OCI-LY1 (cell line): ENCODE data around the gene PCSK5.

Experiments used
- H2AFZ ChIP-seq: fragments of 200-600 bp; sonication (generic), shearing (Covaris generic); 2 replicates; pipeline ENCODE4 v1.6.0; 2014; ENCODE audit warnings: antibody characterized with exemption, mild to moderate bottlenecking, low read length
- H3F3A ChIP-seq: fragments of 200-600 bp; sonication (generic), shearing (Covaris generic); 2 replicates; pipeline ENCODE4 v1.6.0; 2014; ENCODE audit warnings: mild to moderate bottlenecking, antibody characterized with exemption, low read length, moderate library complexity; ENCODE audit not compliant: insufficient read depth
- H3K27ac ChIP-seq: fragments of 200-600 bp; sonication (generic); 2 replicates; pipeline ENCODE4 v1.5.1; 2014; ENCODE audit warnings: low read length, mixed run types, mild to moderate bottlenecking, low read depth; ENCODE audit not compliant: poor library complexity, severe bottlenecking
- H3K27me3 ChIP-seq: fragments of 200-600 bp; sonication (generic); 2 replicates; pipeline ENCODE4 v1.6.0; 2014; ENCODE audit warnings: antibody characterized with exemption, mild to moderate bottlenecking, low read length, moderate library complexity; ENCODE audit not compliant: insufficient read depth
- H3K36me3 ChIP-seq: fragments of 200-600 bp; sonication (generic); 2 replicates; pipeline ENCODE4 v1.6.1; 2014; ENCODE audit warnings: mild to moderate bottlenecking, antibody characterized with exemption, low read length, moderate library complexity, mixed read lengths; ENCODE audit not compliant: insufficient read depth
- H3K4me1 ChIP-seq: fragments of 200-600 bp; sonication (generic); 2 replicates; pipeline ENCODE4 v1.5.1; 2014; ENCODE audit warnings: mild to moderate bottlenecking, low read length, moderate library complexity; ENCODE audit not compliant: insufficient read depth, severe bottlenecking
- H3K4me2 ChIP-seq: fragments of 200-600 bp; sonication (generic), shearing (Covaris generic); 2 replicates; pipeline ENCODE4 v1.6.1; 2014; ENCODE audit warnings: low read length
- H3K4me3 ChIP-seq: fragments of 200-600 bp; sonication (generic); 2 replicates; pipeline ENCODE4 v1.5.1; 2014; ENCODE audit warnings: low read length, low read depth, mild to moderate bottlenecking, mixed read lengths; ENCODE audit not compliant: poor library complexity, severe bottlenecking
- H3K79me2 ChIP-seq: fragments of 200-600 bp; shearing (Covaris generic); 2 replicates; pipeline ENCODE4 v1.6.1; 2016; ENCODE audit warnings: mixed run types, low read length, mixed read lengths; ENCODE audit not compliant: insufficient read depth
- H3K9ac ChIP-seq: fragments of 200-600 bp; sonication (generic), shearing (Covaris generic); 2 replicates; pipeline ENCODE4 v1.6.1; 2014; ENCODE audit warnings: mild to moderate bottlenecking, low read length, mixed read lengths
- H3K9me2 ChIP-seq: fragments of 200-600 bp; sonication (generic), shearing (Covaris generic); 2 replicates; pipeline ENCODE4 v1.6.1; 2014; ENCODE audit warnings: low read depth, mild to moderate bottlenecking, low read length, mixed read lengths
- H3K9me3 ChIP-seq: fragments of 200-600 bp; shearing (Covaris generic); 2 replicates; pipeline ENCODE4 v1.6.1; 2014; ENCODE audit warnings: low read length, mixed read lengths
- H4K20me1 ChIP-seq: fragments of 200-600 bp; sonication (generic), shearing (Covaris generic); 2 replicates; pipeline ENCODE4 v1.6.0; 2016; ENCODE audit warnings: mild to moderate bottlenecking, low read length; ENCODE audit not compliant: insufficient read depth
- EZH2 ChIP-seq: fragments of 200-600 bp; sonication (generic), shearing (Covaris generic); IDR thresholded peaks from 2 replicates; pipeline ENCODE4 v1.8.0; 2017; ENCODE audit warnings: borderline replicate concordance, mixed run types, mild to moderate bottlenecking, antibody characterized with exemption, low read length, moderate library complexity, mixed read lengths
- TF ChIP-seq, protein P1 (sequence below): fragments of 200-600 bp; sonication (generic), shearing (Covaris generic); IDR thresholded peaks from 2 replicates; pipeline ENCODE4 v1.5.1; 2017; ENCODE audit warnings: mild to moderate bottlenecking, antibody characterized with exemption, low read length, moderate library complexity, mixed read lengths

PCSK5 gene

DNA sequence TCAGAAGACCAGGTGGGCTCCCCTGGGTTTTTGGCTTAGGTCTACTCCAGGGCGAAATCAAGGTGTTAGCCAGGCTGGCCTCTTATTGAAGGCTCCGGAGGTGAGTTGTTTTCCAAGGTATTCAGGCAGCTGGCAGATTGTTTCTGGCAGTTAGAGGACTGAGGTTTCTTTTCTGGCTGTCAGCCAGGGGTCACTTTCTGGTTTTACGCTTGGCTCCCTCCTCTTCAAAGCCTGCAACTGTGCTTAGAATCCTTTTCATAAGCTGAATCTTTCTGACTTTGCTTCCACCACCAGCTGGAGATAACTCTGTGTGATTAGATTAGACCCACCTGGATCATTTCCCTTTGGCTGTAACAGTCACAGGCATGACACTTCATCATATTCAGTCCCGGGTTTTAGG lies 479.1 kb downstream of the PCSK5 start:
- TF ChIP-seq, protein P1, sequence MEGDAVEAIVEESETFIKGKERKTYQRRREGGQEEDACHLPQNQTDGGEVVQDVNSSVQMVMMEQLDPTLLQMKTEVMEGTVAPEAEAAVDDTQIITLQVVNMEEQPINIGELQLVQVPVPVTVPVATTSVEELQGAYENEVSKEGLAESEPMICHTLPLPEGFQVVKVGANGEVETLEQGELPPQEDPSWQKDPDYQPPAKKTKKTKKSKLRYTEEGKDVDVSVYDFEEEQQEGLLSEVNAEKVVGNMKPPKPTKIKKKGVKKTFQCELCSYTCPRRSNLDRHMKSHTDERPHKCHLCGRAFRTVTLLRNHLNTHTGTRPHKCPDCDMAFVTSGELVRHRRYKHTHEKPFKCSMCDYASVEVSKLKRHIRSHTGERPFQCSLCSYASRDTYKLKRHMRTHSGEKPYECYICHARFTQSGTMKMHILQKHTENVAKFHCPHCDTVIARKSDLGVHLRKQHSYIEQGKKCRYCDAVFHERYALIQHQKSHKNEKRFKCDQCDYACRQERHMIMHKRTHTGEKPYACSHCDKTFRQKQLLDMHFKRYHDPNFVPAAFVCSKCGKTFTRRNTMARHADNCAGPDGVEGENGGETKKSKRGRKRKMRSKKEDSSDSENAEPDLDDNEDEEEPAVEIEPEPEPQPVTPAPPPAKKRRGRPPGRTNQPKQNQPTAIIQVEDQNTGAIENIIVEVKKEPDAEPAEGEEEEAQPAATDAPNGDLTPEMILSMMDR: no peak
- no peak for TF ChIP-seq EZH2
- H3K9me2 ChIP-seq: no peaks in the 10 kb centered on the region
- H3K27me3 ChIP-seq: no peaks in the 10 kb centered on the region
- H3K9ac ChIP-seq: peak overlapping the region; percentile 30; the same call in 1 of the 2 replicates
- no peak overlapping the region for H2AFZ ChIP-seq
- no peaks in the 10 kb centered on the region for H3K36me3 ChIP-seq
- peak overlapping the region; percentile 95 for H3K27ac ChIP-seq
- no peak overlapping the region for H3K4me3 ChIP-seq
- H3F3A ChIP-seq: peaks cover 11% of the 10 kb centered on the region; the same call in 1 of the 2 replicates
- H3K4me2 ChIP-seq: peak overlapping the region; percentile 35; the same call in 1 of the 2 replicates
- H3K9me3 ChIP-seq: no peaks in the 10 kb centered on the region
- H3K79me2 ChIP-seq: no peaks in the 10 kb centered on the region
- H4K20me1 ChIP-seq: no peaks in the 10 kb centered on the region
- H3K4me1 ChIP-seq: peaks cover 67% of the 10 kb centered on the region

DNA sequence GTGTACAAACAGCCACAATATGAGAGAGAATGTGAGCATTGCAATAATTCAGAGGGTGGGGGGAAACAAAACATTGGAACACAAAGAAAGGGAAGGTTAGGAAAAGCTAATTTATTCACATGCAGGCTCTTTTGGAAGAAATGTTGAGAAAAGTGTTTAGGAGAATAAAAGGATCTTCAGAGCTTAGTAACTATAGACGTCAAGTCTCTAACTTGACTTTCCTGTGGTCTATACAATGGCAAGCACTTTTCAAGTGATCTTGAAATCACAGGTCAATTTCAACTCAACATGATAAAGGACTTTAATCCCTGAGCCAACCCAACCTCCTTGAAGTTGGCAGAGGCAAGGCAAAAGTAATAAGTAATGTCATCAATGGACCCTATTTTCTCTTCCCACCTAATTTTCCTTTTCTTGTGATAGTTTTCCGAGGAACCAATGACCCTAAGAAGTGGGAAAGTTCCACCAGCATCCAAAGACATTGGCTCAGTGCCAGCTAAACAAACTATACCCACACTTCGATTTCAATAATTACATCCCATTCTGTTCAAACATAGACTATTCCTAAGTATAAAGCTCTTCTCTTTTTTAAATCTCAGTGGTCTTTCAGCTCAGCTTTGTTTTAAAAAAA lies 480.0 kb downstream of the PCSK5 start:
- Histone ChIP-seq H3K27ac (peak overlapping the region; percentile 95), H3K9ac (peak overlapping the region; percentile 30; the same call in 1 of the 2 replicates), H3K79me2 (no peaks in the 10 kb centered on the region), H2AFZ (no peak overlapping the region), H3K36me3 (no peaks in the 10 kb centered on the region), H3F3A (peaks cover 11% of the 10 kb centered on the region; the same call in 1 of the 2 replicates), H3K4me3 (no peak overlapping the region), H3K4me1 (peaks cover 60% of the 10 kb centered on the region), H4K20me1 (no peaks in the 10 kb centered on the region), H3K9me3 (no peaks in the 10 kb centered on the region), H3K9me2 (no peaks in the 10 kb centered on the region), H3K27me3 (no peaks in the 10 kb centered on the region), H3K4me2 (peak overlapping the region; percentile 35; the same call in 1 of the 2 replicates)
- TF ChIP-seq, protein P1: no peak
- TF ChIP-seq EZH2: no peak

DNA sequence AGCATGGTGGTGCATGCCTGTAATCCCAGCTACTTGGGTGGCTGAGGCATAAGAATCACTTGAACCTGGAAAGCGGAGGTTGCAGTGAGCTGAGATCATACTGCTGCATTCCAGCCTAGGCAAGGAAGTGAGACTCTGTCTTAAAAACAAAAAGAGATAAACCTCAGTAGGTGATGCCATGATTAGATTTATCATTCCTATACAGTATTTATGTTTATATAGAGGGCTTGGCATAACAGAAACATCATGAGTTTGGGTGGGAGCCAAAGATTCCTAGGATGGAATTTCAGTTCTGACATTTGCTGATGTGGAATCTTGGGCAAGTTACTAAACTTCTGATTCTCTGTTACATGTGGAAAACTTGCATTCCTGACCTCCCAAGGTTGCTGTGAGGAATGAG lies 481.4 kb downstream of the PCSK5 start:
- Histone ChIP-seq H3K9me2 (no peaks in the 10 kb centered on the region), H3K9me3 (no peaks in the 10 kb centered on the region), H3K4me1 (peaks cover 57% of the 10 kb centered on the region), H3K36me3 (no peaks in the 10 kb centered on the region), H3F3A (peaks cover 11% of the 10 kb centered on the region; the same call in 1 of the 2 replicates), H3K27ac (peak overlapping the region; percentile 84), H3K27me3 (no peaks in the 10 kb centered on the region), H2AFZ (no peak overlapping the region), H4K20me1 (no peaks in the 10 kb centered on the region), H3K4me2 (no peak overlapping the region), H3K79me2 (no peaks in the 10 kb centered on the region), H3K9ac (no peak overlapping the region), H3K4me3 (no peak overlapping the region)
- TF ChIP-seq, protein P1: no peak
- TF ChIP-seq EZH2: no peak
